ENCODE results near the gene HMG20A.

HMG20A gene

DNA sequence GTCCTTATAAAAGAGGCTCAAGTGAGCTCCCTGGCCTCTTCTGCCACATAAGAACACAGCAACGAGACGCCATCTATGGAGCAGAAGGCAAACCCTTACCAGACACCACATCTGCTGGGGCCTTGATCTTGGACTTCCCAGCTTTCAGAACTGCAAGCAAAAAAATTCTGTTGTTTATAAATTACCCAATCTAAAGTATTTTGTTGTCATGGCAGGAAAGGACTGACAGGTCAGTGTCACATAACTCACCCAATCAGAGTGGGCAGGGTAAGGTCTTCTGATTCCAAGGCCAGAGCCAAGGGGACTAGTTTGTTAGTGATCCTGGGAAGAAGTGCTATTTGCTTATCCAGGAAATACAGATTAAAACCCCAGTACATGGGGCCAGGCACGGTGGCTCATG, 98.9 kb downstream of the HMG20A start:
- no peak for TF ChIP-seq TAF1 (IDR thresholded peaks at IDR 0.05; ENCODE audit: borderline replicate concordance, insufficient read depth, low read length)
- TF ChIP-seq SIN3A (IDR thresholded peaks at IDR 0.05; ENCODE audit: borderline replicate concordance, insufficient read depth, low read length): no peak
- TF ChIP-seq POLR2AphosphoS5 (IDR thresholded peaks at IDR 0.05; ENCODE audit: low read depth, low read length): no peak
- TF ChIP-seq, protein P1, sequence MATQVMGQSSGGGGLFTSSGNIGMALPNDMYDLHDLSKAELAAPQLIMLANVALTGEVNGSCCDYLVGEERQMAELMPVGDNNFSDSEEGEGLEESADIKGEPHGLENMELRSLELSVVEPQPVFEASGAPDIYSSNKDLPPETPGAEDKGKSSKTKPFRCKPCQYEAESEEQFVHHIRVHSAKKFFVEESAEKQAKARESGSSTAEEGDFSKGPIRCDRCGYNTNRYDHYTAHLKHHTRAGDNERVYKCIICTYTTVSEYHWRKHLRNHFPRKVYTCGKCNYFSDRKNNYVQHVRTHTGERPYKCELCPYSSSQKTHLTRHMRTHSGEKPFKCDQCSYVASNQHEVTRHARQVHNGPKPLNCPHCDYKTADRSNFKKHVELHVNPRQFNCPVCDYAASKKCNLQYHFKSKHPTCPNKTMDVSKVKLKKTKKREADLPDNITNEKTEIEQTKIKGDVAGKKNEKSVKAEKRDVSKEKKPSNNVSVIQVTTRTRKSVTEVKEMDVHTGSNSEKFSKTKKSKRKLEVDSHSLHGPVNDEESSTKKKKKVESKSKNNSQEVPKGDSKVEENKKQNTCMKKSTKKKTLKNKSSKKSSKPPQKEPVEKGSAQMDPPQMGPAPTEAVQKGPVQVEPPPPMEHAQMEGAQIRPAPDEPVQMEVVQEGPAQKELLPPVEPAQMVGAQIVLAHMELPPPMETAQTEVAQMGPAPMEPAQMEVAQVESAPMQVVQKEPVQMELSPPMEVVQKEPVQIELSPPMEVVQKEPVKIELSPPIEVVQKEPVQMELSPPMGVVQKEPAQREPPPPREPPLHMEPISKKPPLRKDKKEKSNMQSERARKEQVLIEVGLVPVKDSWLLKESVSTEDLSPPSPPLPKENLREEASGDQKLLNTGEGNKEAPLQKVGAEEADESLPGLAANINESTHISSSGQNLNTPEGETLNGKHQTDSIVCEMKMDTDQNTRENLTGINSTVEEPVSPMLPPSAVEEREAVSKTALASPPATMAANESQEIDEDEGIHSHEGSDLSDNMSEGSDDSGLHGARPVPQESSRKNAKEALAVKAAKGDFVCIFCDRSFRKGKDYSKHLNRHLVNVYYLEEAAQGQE (IDR thresholded peaks at IDR 0.05; ENCODE audit: insufficient read depth in 1 of 2, low read depth in 2 of 2, low read length in 2 of 2): no peak
- TF ChIP-seq FOXP2 (optimal IDR thresholded peaks at IDR 0.05; ENCODE audit: borderline replicate concordance, extremely low read depth, extremely low read length, insufficient read depth): no peak

DNA sequence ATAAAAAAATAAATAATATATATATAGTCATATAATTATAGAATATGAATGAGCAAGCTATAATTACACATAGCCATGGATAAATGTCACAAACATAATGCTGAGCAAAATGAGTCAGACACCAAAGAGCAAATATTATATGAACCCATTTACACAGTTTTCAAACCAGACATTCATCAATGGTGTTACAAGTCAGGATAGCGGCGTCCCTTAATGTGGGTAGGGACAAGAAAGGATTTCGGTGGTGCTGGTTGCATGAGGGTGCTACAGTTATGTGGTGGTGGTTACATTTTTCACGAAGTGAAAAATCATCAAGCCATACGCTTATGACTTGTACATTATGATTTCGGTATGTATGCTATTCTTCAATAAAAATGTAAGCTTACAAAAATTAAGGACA, 100.5 kb downstream of the HMG20A start:
- TF ChIP-seq, protein P1 (IDR thresholded peaks at IDR 0.05; ENCODE audit: insufficient read depth in 1 of 2, low read depth in 2 of 2, low read length in 2 of 2): no peak
- TF ChIP-seq TAF1 (IDR thresholded peaks at IDR 0.05; ENCODE audit: borderline replicate concordance, insufficient read depth, low read length) (no peak), SIN3A (IDR thresholded peaks at IDR 0.05; ENCODE audit: borderline replicate concordance, insufficient read depth, low read length) (no peak), POLR2AphosphoS5 (IDR thresholded peaks at IDR 0.05; ENCODE audit: low read depth, low read length) (no peak), FOXP2 (optimal IDR thresholded peaks at IDR 0.05; ENCODE audit: borderline replicate concordance, extremely low read depth, extremely low read length, insufficient read depth) (no peak)

DNA sequence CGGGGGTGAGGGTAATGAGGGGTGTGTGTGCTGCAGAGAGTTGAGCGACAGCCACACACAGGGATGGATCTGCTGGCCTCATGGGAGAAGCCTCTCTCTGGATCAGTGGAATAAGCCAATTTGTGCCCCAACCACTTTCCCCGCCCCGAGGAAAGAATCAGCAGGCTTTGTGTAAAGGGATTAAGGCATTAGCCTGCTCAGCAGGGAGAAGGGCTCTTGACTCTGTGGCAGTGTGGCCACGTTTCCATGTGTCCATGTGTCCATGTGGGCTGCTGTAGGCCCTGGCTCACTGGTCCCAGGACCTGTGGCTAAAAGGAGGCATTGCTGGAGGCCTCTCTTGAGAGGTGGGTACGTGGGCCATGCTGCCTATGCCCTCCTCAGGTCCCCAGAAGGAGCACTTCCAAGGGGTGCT, 104.7 kb downstream of the HMG20A start:
- TF ChIP-seq, protein P1 (IDR thresholded peaks at IDR 0.05; ENCODE audit: insufficient read depth in 1 of 2, low read depth in 2 of 2, low read length in 2 of 2): no peak
- no peak for TF ChIP-seq POLR2AphosphoS5 (IDR thresholded peaks at IDR 0.05; ENCODE audit: low read depth, low read length)
- no peak for TF ChIP-seq TAF1 (IDR thresholded peaks at IDR 0.05; ENCODE audit: borderline replicate concordance, insufficient read depth, low read length)
- no peak for TF ChIP-seq SIN3A (IDR thresholded peaks at IDR 0.05; ENCODE audit: borderline replicate concordance, insufficient read depth, low read length)
- no peak for TF ChIP-seq FOXP2 (optimal IDR thresholded peaks at IDR 0.05; ENCODE audit: borderline replicate concordance, extremely low read depth, extremely low read length, insufficient read depth)

DNA sequence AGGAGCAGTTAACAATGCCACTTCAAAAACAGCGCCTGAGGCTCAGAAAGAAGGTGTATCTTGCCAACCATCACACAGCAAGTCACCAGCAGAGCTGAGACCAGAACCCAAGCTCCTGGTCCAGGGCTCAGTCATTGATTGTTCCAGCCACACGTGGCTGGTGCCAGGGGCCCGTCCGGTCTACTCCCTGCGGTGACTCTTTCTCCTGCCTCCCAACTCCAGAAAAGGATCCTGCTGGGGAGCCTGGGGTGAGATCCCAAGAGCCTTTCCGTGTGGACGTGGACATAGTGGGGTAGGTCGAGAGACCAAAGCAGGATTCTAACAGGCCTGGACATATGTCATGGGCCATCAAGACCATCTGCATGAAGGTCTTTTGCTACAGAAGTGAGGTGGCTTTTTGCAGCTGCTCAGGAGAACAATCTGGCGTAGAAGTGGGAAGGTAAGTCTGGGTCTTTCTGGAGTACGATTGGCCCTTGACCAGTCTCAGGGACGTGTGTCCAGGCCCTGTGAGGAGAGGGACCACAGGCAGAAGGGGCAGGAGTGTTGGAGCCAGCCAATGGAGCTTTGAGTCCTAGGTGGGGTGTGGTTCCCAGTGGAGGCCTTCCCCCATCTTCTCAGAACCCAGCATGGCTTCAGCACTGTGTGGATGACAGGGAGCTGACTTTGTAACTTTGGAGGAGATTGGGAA, 105.4 kb downstream of the HMG20A start:
- TF ChIP-seq POLR2AphosphoS5 (IDR thresholded peaks at IDR 0.05; ENCODE audit: low read depth, low read length) (no peak), TAF1 (IDR thresholded peaks at IDR 0.05; ENCODE audit: borderline replicate concordance, insufficient read depth, low read length) (no peak), SIN3A (IDR thresholded peaks at IDR 0.05; ENCODE audit: borderline replicate concordance, insufficient read depth, low read length) (no peak), FOXP2 (optimal IDR thresholded peaks at IDR 0.05; ENCODE audit: borderline replicate concordance, extremely low read depth, extremely low read length, insufficient read depth) (no peak)
- TF ChIP-seq, protein P1 (IDR thresholded peaks at IDR 0.05; ENCODE audit: insufficient read depth in 1 of 2, low read depth in 2 of 2, low read length in 2 of 2): no peak
